Upper lobe of right lung (tissue), 1 donor: ENCODE data around the gene TSPAN11. TPM values are rescaled to one million over a fixed set of nuclear protein-coding genes. Genes with fewer than 3 reads are reported as not detected.
A peak's percentile ranks its signal among the peaks of the same experiment; 100 is the strongest.

Experiments
- ATAC-seq: fragments of 200-7000 bp; cut with Tn5 transposase; one replicate; pipeline ENCODE4 v1.9.1; 2020; ENCODE audit warnings: mild to moderate bottlenecking, moderate library complexity
- DNase-seq: peaks from one replicate; pipeline ENCODE4 v3.0.0-alpha.2; 2020
- H3K27ac ChIP-seq: fragments of 200-600 bp; one replicate; pipeline ENCODE4 v1.8.0; 2022
- H3K27me3 ChIP-seq: fragments of 200-600 bp; one replicate; pipeline ENCODE4 v1.8.0; 2022; ENCODE audit warnings: mild to moderate bottlenecking
- H3K36me3 ChIP-seq: fragments of 200-600 bp; one replicate; pipeline ENCODE4 v1.8.0; 2022
- H3K4me1 ChIP-seq: fragments of 200-600 bp; one replicate; pipeline ENCODE4 v1.8.0; 2022
- H3K4me3 ChIP-seq: fragments of 200-600 bp; one replicate; pipeline ENCODE4 v1.8.0; 2022; ENCODE audit warnings: mild to moderate bottlenecking
- H3K9me3 ChIP-seq: fragments of 200-600 bp; one replicate; pipeline ENCODE4 v1.8.0; 2022
- CTCF ChIP-seq: fragments of 200-600 bp; IDR thresholded peaks from one replicate; pipeline ENCODE4 v1.8.0; 2022; ENCODE audit warnings: antibody characterized with exemption
- intact Hi-C: fragments of 100-400 bp; cut with DNase I; formaldehyde crosslinking; loops from one replicate; pipeline ENCODE4 v1.11.0; 2022
- total RNA-seq: library from RNA; stranded (reverse); fragmentation: NEBNext Ultra II Directional; extraction: Animal tissue kit (Norgen Biotek cat#: 25700); gene quantifications from one replicate; pipeline ENCODE4 v1.2.1, GENCODE V29; 2021
- donor health status: DM: no; HTN: yes; CAD: no; lungs with severe emphysema.

TSPAN11 gene
- total RNA-seq, 1 donor from 2014 or later = 7.8 TPM

- no peak for TF ChIP-seq CTCF
- H3K4me3 ChIP-seq = no peak overlapping the region
- no peaks in the 10 kb centered on the region for H3K4me1 ChIP-seq
- DNase-seq (no peak), ATAC-seq (no peak)
- no peak overlapping the region for H3K27ac ChIP-seq
- no peaks in the 10 kb centered on the region for H3K27me3 ChIP-seq
- intact Hi-C loops = no loop called here
- no peaks in the 10 kb centered on the region for H3K36me3 ChIP-seq
- no peaks in the 10 kb centered on the region for H3K9me3 ChIP-seq
Observed at GRCh38 chr12:30979371-30980259, 53.1 kb downstream of the TSPAN11 start.

- Histone ChIP-seq H3K9me3 (no peaks in the 10 kb centered on the region), H3K4me3 (no peak overlapping the region), H3K27ac (no peak overlapping the region), H3K27me3 (no peaks in the 10 kb centered on the region), H3K36me3 (no peaks in the 10 kb centered on the region), H3K4me1 (no peaks in the 10 kb centered on the region)
- intact Hi-C loops = no loop called here
- DNase-seq = no peak
- ATAC-seq = peak; percentile 6
- TF ChIP-seq CTCF = no peak
Observed at GRCh38 chr12:30980955-30981662, 54.6 kb downstream of the TSPAN11 start.

GRCh38 chr12:30982413-30982812, 55.9 kb downstream of the TSPAN11 start:
- H3K4me1 ChIP-seq = no peaks in the 10 kb centered on the region
- no peaks in the 10 kb centered on the region for H3K36me3 ChIP-seq
- intact Hi-C loops = no loop called here
- no peaks in the 10 kb centered on the region for H3K9me3 ChIP-seq
- no peak overlapping the region for H3K4me3 ChIP-seq
- no peak for TF ChIP-seq CTCF
- H3K27ac ChIP-seq = no peak overlapping the region
- H3K27me3 ChIP-seq = no peaks in the 10 kb centered on the region
- ATAC-seq (no peak), DNase-seq (no peak)

GRCh38 chr12:30985814-30986452, 59.4 kb downstream of the TSPAN11 start:
- peak; percentile 60 for TF ChIP-seq CTCF
- intact Hi-C loops = loop anchor here (5.0 kb wide), 1 partner anchor 139 kb away; no protein-coding TSS in a partner anchor
- DNase-seq (peak; percentile 74), ATAC-seq (peak; percentile 67)
- no peaks in the 10 kb centered on the region for H3K9me3 ChIP-seq
- H3K4me1 ChIP-seq = no peaks in the 10 kb centered on the region
- H3K27ac ChIP-seq = no peak overlapping the region
- no peaks in the 10 kb centered on the region for H3K36me3 ChIP-seq
- H3K4me3 ChIP-seq = no peak overlapping the region
- no peaks in the 10 kb centered on the region for H3K27me3 ChIP-seq

GRCh38 chr12:30988086-30988485, 61.5 kb downstream of the TSPAN11 start:
- no peaks in the 10 kb centered on the region for H3K27me3 ChIP-seq
- ATAC-seq = no peak
- H3K27ac ChIP-seq = no peak overlapping the region
- no peak for DNase-seq
- no peaks in the 10 kb centered on the region for H3K36me3 ChIP-seq
- no peaks in the 10 kb centered on the region for H3K4me1 ChIP-seq
- intact Hi-C loops = loop anchor here (5.0 kb wide), 1 partner anchor 141 kb away; no protein-coding TSS in a partner anchor
- H3K9me3 ChIP-seq = no peaks in the 10 kb centered on the region
- TF ChIP-seq CTCF = no peak
- no peak overlapping the region for H3K4me3 ChIP-seq
